ENCODE measurements around the gene CFAP97D1.
A peak's percentile ranks its signal among the peaks of the same experiment; 100 is the strongest.

The CFAP97D1 gene

GRCh38 chr17:43818966-43819365, 38.7 kb downstream of the CFAP97D1 start:
- ATAC-seq: no peak
- DNase-seq: no peak
- Mint-ChIP-seq H3K27me3 (no peaks in the 10 kb centered on the region), H3K27ac (no peak overlapping the region), H3K36me3 (ENCODE audit: low read depth) (no peaks in the 10 kb centered on the region), H3K4me3 (no peak overlapping the region), H3K4me1 (no peaks in the 10 kb centered on the region), H3K9me3 (no peaks in the 10 kb centered on the region)

DNA sequence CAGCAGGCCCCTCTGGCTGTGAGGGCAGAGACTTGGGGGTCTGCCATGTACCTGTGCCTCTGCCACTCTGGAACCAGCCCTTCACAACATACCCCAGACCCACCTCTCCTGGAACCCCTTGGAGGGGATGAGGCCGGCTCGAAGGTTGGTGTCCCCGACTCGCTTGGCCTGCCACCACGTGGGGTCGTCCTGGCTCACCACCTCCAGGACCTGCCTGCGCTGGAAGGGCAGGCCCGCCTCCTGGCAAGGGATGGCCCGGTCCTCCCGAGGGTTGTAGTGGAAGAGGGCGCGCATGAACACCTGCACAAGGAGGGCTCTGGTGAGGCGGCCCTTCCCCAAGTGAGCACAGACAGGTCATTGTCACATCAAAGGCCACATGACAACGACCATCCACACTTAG, 40.5 kb downstream of the CFAP97D1 start:
- H3K36me3 Mint-ChIP-seq (ENCODE audit: low read depth): no peaks in the 10 kb centered on the region
- no peak for DNase-seq
- H3K9me3 Mint-ChIP-seq: no peaks in the 10 kb centered on the region
- no peak overlapping the region for H3K27ac Mint-ChIP-seq
- ATAC-seq: no peak
- no peaks in the 10 kb centered on the region for H3K27me3 Mint-ChIP-seq
- no peaks in the 10 kb centered on the region for H3K4me1 Mint-ChIP-seq
- H3K4me3 Mint-ChIP-seq: no peak overlapping the region

DNA sequence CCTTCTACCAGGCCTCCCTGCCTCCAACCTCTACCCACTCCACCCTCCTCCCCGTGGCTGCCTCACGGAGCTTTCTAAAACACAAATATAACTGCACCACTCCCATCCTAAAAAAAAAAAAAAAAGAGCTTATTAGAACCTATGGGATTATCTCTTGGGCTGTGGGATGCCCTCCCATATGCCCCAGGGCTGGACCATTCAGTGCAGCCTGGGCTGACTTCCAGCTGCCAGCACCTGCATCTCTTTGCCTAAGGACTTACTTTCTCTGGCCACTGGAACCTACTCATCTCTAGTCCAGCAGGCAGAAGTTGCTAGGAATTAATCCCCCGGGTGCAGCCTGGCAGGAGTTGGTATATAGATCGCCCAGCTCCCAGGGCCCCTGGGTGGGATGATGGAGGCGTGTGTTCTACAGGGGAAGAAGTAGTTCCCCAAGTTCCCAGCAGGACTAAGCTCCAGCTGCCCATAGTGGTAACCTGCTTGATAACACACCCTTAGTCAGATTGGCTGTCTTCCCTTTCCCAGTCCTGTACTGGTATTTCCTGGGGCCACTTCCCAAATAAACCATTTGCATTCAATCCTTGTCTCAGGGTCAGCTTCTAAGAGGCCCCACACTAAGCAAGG, 42.4 kb downstream of the CFAP97D1 start:
- no peak for DNase-seq
- Mint-ChIP-seq H3K27ac (no peak overlapping the region), H3K27me3 (no peaks in the 10 kb centered on the region), H3K4me1 (no peaks in the 10 kb centered on the region), H3K36me3 (ENCODE audit: low read depth) (no peaks in the 10 kb centered on the region), H3K4me3 (no peak overlapping the region), H3K9me3 (no peaks in the 10 kb centered on the region)
- ATAC-seq: no peak

GRCh38 chr17:43823350-43824084, 43.3 kb downstream of the CFAP97D1 start:
- H3K9me3 Mint-ChIP-seq: no peaks in the 10 kb centered on the region
- H3K27me3 Mint-ChIP-seq: no peaks in the 10 kb centered on the region
- ATAC-seq (no peak), DNase-seq (no peak)
- no peaks in the 10 kb centered on the region for H3K4me1 Mint-ChIP-seq
- no peaks in the 10 kb centered on the region for H3K36me3 Mint-ChIP-seq (ENCODE audit: low read depth)
- H3K4me3 Mint-ChIP-seq: no peak overlapping the region
- no peak overlapping the region for H3K27ac Mint-ChIP-seq

DNA sequence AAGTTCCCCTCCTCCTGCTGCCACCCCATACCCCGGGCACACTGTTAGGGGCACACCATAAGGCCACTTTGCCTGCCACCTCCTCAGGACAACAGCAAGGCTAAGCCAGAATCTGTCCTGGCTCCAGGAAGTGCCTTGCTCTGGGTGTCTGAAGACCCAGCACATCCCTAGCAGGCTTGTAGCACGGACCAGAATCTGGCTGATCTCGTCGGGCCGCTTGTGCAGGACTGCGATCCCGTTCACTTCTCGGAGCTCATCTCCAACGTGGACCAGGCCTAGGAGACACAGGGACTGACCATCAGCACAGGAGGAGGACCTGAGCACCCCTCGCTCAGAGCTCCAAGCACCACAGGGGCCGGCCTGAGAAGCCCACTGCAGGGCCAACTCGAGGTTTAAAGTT, 45.3 kb downstream of the CFAP97D1 start:
- no peak overlapping the region for H3K27ac Mint-ChIP-seq
- H3K9me3 Mint-ChIP-seq: no peaks in the 10 kb centered on the region
- DNase-seq (no peak), ATAC-seq (no peak)
- H3K36me3 Mint-ChIP-seq (ENCODE audit: low read depth): no peaks in the 10 kb centered on the region
- H3K4me1 Mint-ChIP-seq: no peaks in the 10 kb centered on the region
- H3K27me3 Mint-ChIP-seq: peaks cover under 1% of the 10 kb centered on the region
- no peak overlapping the region for H3K4me3 Mint-ChIP-seq

DNA sequence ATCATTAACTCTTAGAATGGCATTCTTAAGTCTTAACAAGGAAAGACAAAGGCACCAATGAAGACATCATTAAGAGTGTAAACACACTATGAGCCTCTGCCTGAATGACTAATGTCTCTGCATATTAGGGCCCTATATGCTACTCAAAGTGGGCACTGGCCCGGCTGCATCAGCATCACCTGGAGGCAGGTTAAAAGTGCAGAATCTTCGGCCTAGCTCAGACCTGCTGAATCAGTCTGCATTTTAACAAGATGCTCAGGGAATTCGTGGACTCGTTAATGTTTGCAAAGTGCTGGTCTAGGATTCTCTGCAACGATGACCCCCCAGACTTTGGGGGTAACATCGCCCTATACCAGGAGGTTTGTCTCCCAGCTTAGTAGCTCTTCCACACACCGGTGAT, 46.0 kb downstream of the CFAP97D1 start:
- no peak for ATAC-seq
- H3K4me1 Mint-ChIP-seq: peaks cover 3% of the 10 kb centered on the region
- no peaks in the 10 kb centered on the region for H3K36me3 Mint-ChIP-seq (ENCODE audit: low read depth)
- peaks cover 7% of the 10 kb centered on the region for H3K27me3 Mint-ChIP-seq
- no peak for DNase-seq
- H3K27ac Mint-ChIP-seq: no peak overlapping the region
- no peaks in the 10 kb centered on the region for H3K9me3 Mint-ChIP-seq
- no peak overlapping the region for H3K4me3 Mint-ChIP-seq

- DNase-seq: no peak
- no peak for ATAC-seq
- H3K4me1 Mint-ChIP-seq: peaks cover 5% of the 10 kb centered on the region
- no peaks in the 10 kb centered on the region for H3K36me3 Mint-ChIP-seq (ENCODE audit: low read depth)
- no peak overlapping the region for H3K27ac Mint-ChIP-seq
- H3K27me3 Mint-ChIP-seq: peaks cover 20% of the 10 kb centered on the region
- no peaks in the 10 kb centered on the region for H3K9me3 Mint-ChIP-seq
- H3K4me3 Mint-ChIP-seq: no peak overlapping the region
Observed at GRCh38 chr17:43827596-43827995, 47.4 kb downstream of the CFAP97D1 start.

DNA sequence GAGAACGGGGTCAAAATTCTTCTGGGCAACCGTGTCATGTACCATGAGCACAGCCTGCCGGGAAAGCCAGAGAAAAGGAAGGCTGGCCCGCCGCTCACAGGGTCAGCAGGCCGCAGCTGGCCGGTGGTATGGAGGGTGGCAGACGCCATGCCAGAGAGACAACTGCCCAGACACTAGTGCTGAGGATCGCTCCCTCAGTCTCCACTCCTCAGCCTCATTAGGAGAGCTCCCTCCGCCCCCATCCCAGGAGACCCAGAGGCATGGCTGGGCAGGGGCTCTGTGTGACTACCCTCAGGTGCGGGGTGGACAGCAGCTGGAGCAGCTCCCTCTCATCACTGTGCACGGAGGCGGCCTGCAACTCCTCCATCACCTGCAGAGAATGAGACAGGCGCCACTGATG, 49.5 kb downstream of the CFAP97D1 start:
- peaks cover 34% of the 10 kb centered on the region for H3K27me3 Mint-ChIP-seq
- DNase-seq (no peak), ATAC-seq (no peak)
- H3K4me1 Mint-ChIP-seq: peaks cover 11% of the 10 kb centered on the region
- no peaks in the 10 kb centered on the region for H3K9me3 Mint-ChIP-seq
- H3K4me3 Mint-ChIP-seq: no peak overlapping the region
- H3K36me3 Mint-ChIP-seq (ENCODE audit: low read depth): peaks cover 2% of the 10 kb centered on the region
- no peak overlapping the region for H3K27ac Mint-ChIP-seq

- ATAC-seq (peak; percentile 60), DNase-seq (no peak)
- H3K36me3 Mint-ChIP-seq (ENCODE audit: low read depth): peaks cover 2% of the 10 kb centered on the region
- no peak overlapping the region for H3K27ac Mint-ChIP-seq
- H3K27me3 Mint-ChIP-seq: peaks cover 41% of the 10 kb centered on the region
- no peak overlapping the region for H3K4me3 Mint-ChIP-seq
- H3K9me3 Mint-ChIP-seq: no peaks in the 10 kb centered on the region
- peaks cover 11% of the 10 kb centered on the region for H3K4me1 Mint-ChIP-seq
Observed at GRCh38 chr17:43830510-43831140, 50.4 kb downstream of the CFAP97D1 start.

DNA sequence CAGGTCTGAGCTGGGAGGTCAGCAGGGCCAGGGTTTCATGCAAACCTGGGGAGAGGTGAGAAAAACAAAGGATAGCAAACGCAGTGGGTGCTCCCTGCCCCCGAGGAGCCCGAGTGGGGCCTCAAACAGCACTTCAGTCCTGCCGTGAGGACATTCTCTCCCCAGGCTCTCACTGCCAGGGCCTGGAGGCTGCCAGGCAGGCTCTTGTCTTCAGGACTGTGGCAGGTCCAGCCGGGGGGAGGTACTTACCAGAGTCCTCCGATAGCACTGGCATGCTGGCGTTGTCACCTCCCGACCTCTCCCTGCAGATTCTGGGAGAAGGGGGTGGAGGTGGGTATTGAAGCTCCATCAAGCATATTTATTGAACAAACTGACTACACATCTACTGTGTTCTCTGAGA, 51.4 kb downstream of the CFAP97D1 start:
- no peak overlapping the region for H3K27ac Mint-ChIP-seq
- peaks cover 2% of the 10 kb centered on the region for H3K36me3 Mint-ChIP-seq (ENCODE audit: low read depth)
- no peak overlapping the region for H3K4me3 Mint-ChIP-seq
- no peak for ATAC-seq
- peaks cover 11% of the 10 kb centered on the region for H3K4me1 Mint-ChIP-seq
- DNase-seq: no peak
- peaks cover 50% of the 10 kb centered on the region for H3K27me3 Mint-ChIP-seq
- H3K9me3 Mint-ChIP-seq: no peaks in the 10 kb centered on the region

- H3K27ac Mint-ChIP-seq: no peak overlapping the region
- H3K4me3 Mint-ChIP-seq: peak overlapping the region; percentile 60
- H3K27me3 Mint-ChIP-seq: peaks cover 52% of the 10 kb centered on the region
- DNase-seq: peak; percentile 24
- H3K9me3 Mint-ChIP-seq: no peaks in the 10 kb centered on the region
- peaks cover 11% of the 10 kb centered on the region for H3K4me1 Mint-ChIP-seq
- H3K36me3 Mint-ChIP-seq (ENCODE audit: low read depth): peaks cover 2% of the 10 kb centered on the region
- no peak for ATAC-seq
Observed at GRCh38 chr17:43832168-43832975, 52.1 kb downstream of the CFAP97D1 start.

DNA sequence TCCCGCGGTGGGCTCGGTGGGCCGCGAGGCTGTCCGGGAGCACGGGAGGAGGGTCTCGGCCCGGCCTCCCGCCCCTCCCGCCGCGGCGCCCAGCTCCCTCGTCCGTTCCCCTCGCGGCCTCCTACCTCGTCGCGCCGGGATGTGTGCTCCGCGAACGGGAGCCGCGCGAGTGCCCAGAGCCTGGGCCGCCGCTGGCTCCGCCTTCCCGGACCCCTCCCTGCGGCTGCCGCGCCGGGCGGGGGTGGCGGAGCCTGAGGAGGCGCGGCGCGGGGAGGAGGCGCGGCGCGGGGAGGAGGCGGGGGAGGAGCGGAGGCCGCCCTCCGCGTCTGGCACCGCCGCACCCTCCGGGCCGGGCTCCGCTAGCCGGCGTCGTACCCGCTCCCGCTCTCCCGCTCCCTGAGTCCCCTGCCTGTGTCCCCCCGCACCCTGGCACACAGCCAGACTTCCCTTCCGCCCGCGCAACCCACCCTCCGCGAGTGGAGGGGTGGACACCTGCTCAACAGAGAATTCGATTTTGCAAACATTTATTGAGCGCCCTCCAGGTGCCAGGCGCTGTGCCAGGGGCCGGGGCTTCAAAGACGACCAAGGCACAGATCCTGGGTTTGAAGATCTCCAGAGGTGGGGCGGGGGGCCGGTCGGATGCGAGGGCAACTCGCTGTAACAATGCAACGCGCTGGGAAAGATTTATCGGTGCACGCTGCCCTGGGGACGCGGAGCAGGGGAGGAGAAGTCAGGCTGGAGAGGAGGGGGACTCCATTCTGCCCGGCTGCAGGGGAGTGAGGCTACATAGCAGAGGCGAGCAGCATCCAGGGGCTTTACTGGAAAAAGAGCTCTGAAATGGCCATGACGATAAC, 53.0 kb downstream of the CFAP97D1 start, which contains the start of gene MPP3:
Gene MPP3 (minus strand): TSS at position 171 of the 854 bp plus-strand sequence. CDS start 1,240 bp downstream, outside the sequence.
- Mint-ChIP-seq H3K9me3 (no peaks in the 10 kb centered on the region), H3K36me3 (ENCODE audit: low read depth) (peaks cover 2% of the 10 kb centered on the region), H3K27ac (no peak within 1 kb of the TSS), H3K4me1 (peaks cover 11% of the 10 kb centered on the region), H3K4me3 (peak within 1 kb of the TSS; percentile 67), H3K27me3 (peaks cover 52% of the 10 kb centered on the region)
- ATAC-seq: peak; percentile 58
- DNase-seq: peak; percentile 27

DNA sequence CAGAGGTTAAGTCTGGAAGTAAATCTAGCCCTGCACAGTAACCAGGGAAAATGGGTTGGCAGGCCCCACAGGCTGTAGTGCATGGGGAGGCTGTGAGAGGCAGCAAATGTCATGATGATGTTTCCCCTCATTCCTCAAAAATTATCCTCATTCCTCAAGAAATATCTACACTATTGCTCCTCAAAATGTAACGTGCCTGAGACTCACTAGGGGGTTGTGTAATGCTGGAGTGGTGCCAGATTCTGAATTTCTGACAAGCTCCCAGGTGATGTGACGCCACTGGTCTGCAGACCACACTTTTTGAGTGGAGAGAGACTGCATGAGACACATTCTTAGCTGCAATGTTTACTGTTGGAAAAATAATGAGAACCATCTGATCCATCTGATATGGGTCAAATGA, 53.9 kb downstream of the CFAP97D1 start:
- Mint-ChIP-seq H3K4me1 (peaks cover 11% of the 10 kb centered on the region), H3K4me3 (peak overlapping the region; percentile 67), H3K27ac (peak overlapping the region; percentile 45), H3K27me3 (peaks cover 53% of the 10 kb centered on the region), H3K9me3 (no peaks in the 10 kb centered on the region), H3K36me3 (ENCODE audit: low read depth) (peaks cover 2% of the 10 kb centered on the region)
- DNase-seq (no peak), ATAC-seq (no peak)
